Right ventricle myocardium inferior (tissue), 1 donor: ENCODE data around the gene GAN. TPM values are rescaled to one million over a fixed set of nuclear protein-coding genes. Genes with fewer than 3 reads are reported as not detected.

Experiments used
- total RNA-seq: library from RNA; stranded (reverse); fragmentation: NEBNext Ultra II Directional; extraction: Animal tissue kit (Norgen Biotek cat#: 25700); gene quantifications from one replicate; pipeline ENCODE4 v1.2.1, GENCODE V29; 2021
- donor health status: DM: no; HTN: yes; CAD: no; lungs with severe emphysema.

The GAN gene
- total RNA-seq, 1 donor from 2014 or later, result 8.5 TPM

Other genes starting within 250 kb of the GAN start
- 0.62 TPM for gene C16orf46, start 237.7 kb upstream of the GAN start, total RNA-seq
- gene GCSH, start 218.6 kb upstream of the GAN start, total RNA-seq, result 52.3 TPM
- not detected for gene BCO1, start 76.3 kb upstream of the GAN start, total RNA-seq
- 10.5 TPM for gene CMIP, start 129.8 kb downstream of the GAN start, total RNA-seq